Neural progenitor cell (in vitro differentiated cells): ENCODE results near the gene TC2N.

Source experiments
- CTCF ChIP-seq: fragments of 200-600 bp; sonication (generic); IDR thresholded peaks from 2 replicates; pipeline ENCODE4 v1.5.1; 2017; ENCODE audit warnings: antibody characterized with exemption, mild to moderate bottlenecking
- EZH2phosphoT487 ChIP-seq: fragments of 200-600 bp; sonication (generic); IDR thresholded peaks from 2 replicates; pipeline ENCODE4 v1.6.1; 2017; ENCODE audit warnings: antibody characterized with exemption

- TF ChIP-seq CTCF: peak; percentile 18
- TF ChIP-seq EZH2phosphoT487: no peak
Observed at GRCh38 chr14:91884664-91885063, 17.3 kb upstream of the TC2N start.
